Measurements from ENCODE around the gene PFKFB1.

The PFKFB1 gene

DNA sequence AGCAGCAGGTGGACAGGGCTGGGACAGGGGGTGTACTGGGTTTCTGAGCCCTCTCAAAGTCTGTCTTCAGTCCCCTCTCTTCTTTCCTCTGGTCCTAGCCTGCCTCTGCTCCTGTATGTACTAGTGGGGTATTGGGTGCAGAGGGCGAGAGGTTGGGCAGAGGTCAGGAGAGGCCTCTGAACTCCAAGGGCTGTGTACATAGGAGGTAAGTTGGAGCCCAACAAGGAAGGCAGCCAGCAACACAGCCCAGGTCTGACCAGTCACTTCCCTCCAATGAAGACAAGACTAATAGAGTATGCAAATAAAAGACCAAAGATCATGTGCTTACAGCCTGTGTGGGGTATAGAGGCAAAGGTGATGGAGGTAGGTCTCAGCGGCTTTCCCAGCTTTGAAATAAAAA lies at the start of gene PFKFB1:
Gene PFKFB1, minus strand, starts transcription at position 90 of the 400 bp plus-strand sequence. CDS start 181 bp downstream, outside the sequence.
- TF ChIP-seq, protein P1, sequence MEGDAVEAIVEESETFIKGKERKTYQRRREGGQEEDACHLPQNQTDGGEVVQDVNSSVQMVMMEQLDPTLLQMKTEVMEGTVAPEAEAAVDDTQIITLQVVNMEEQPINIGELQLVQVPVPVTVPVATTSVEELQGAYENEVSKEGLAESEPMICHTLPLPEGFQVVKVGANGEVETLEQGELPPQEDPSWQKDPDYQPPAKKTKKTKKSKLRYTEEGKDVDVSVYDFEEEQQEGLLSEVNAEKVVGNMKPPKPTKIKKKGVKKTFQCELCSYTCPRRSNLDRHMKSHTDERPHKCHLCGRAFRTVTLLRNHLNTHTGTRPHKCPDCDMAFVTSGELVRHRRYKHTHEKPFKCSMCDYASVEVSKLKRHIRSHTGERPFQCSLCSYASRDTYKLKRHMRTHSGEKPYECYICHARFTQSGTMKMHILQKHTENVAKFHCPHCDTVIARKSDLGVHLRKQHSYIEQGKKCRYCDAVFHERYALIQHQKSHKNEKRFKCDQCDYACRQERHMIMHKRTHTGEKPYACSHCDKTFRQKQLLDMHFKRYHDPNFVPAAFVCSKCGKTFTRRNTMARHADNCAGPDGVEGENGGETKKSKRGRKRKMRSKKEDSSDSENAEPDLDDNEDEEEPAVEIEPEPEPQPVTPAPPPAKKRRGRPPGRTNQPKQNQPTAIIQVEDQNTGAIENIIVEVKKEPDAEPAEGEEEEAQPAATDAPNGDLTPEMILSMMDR (IDR thresholded peaks at IDR 0.05; ENCODE audit: insufficient read depth, missing control alignments), result no peak
- DNase-seq (ENCODE audit: insufficient read length, low spot score), result no peak
- FAIRE-seq, result no peak

DNA sequence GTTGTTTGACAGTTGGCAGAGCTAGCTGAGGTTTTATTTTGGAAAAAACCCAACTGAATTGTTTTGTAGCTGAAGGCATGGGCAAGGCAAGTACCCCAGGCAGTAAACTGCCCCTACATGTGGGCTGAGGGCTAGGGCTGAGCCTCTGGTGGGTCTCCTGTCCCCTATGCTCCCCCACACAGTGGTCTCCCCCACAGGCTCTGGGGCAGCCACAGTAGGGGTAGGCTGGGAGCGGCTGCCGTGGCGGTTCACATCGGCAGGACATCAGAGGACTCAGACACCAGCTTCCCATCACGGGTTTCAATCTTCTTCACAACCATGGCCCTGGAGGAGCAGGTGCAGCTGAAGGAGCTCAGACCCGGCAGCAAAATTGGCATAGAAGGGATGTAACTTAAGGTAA lies 47.5 kb upstream of the PFKFB1 start:
- no peak for DNase-seq (ENCODE audit: insufficient read length, low spot score)
- no peak for FAIRE-seq
- TF ChIP-seq, protein P1 (IDR thresholded peaks at IDR 0.05; ENCODE audit: insufficient read depth, missing control alignments), result no peak

DNA sequence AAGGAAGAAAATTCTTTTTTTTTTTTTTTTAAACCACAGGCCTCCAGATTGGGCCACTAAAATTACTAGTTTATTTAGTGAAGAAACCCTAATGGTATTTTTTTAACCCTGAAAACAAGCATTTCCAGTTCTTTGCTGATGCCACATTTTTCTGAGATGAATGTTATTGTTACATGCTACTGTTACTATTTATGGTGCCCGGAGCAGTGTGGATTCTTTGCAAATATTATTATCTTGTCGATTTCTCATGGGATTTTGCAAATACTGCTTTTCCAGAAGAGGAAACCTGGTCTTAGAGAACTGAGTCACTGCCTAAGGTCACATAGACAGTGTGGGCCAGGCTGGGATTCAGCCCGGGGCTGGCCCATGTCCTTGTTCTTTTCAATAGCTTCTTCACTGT lies 45.5 kb upstream of the PFKFB1 start:
- no peak for DNase-seq (ENCODE audit: insufficient read length, low spot score)
- no peak for FAIRE-seq
- TF ChIP-seq, protein P1 (IDR thresholded peaks at IDR 0.05; ENCODE audit: insufficient read depth, missing control alignments), result no peak

DNA sequence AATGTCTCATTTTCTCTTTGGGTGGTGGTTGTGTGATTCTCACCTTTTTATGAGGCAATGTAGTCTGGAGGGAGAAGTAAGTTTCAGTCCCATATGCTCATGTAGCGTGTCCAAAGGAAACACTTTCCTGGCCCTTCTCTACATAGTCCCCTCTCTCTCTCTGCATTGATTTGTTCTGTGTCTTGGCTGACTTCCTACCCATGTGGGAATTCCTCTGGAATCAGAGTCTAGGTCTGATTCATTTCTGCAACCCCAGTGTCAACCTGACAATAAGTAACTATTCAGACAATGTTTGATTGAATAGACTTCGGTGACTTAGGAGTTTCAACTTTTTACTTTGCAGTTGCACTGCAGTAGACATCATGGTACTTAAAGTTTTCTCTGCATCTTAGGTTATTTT lies 39.4 kb upstream of the PFKFB1 start:
- TF ChIP-seq, protein P1 (IDR thresholded peaks at IDR 0.05; ENCODE audit: insufficient read depth, missing control alignments), result no peak
- no peak for FAIRE-seq
- DNase-seq (ENCODE audit: insufficient read length, low spot score), result no peak

DNA sequence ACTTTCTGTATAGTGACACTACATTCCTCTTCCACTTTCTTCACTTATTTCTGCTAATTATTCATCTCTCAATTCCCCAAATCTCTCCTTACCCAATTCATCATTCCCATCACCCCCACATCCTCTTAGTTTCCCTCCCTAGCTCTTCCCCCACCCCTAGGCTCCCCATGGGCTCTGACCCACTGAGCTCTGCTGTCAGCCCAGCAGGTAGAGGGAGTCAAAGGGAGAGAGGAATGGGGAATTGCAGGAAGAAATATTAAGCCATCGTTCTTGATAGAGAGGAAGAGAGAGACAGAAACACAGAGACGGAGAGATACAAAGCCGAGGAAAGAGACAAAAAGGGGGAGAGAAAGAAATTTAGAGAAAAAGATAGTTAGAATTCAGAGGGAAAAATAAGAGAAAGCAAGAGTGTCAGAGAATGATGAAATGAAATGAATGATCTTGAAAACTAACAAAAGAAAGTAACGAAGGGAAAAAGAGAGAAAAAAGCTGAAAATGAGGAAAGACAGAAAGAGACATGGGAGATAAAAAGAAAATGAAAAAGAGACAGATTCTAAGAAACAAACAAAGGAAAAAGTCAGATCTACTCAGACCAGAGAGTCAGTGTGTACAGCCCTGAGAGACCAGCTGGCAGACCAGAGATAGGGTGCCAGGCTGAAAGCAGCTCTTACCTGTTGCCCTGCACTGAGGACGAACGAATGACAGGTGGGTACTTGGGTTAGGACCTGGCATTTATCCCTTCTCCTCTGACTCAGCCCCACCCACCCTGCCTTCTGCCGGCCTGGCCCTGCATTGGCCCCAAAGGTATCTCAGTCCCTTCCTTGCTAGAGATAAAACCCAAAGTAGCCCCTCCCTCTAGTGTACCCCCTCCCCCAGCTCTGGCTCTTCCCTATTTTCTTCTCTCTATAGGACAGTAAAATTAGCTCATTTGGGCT lies 36.5 kb upstream of the PFKFB1 start, which contains the start of gene ALAS2:
Gene ALAS2, minus strand, starts transcription at position 707 of the 935 bp plus-strand sequence. CDS start 4,977 bp downstream, outside the sequence.
- TF ChIP-seq, protein P1 (IDR thresholded peaks at IDR 0.05; ENCODE audit: insufficient read depth, missing control alignments), result no peak
- DNase-seq (ENCODE audit: insufficient read length, low spot score), result no peak
- no peak for FAIRE-seq

DNA sequence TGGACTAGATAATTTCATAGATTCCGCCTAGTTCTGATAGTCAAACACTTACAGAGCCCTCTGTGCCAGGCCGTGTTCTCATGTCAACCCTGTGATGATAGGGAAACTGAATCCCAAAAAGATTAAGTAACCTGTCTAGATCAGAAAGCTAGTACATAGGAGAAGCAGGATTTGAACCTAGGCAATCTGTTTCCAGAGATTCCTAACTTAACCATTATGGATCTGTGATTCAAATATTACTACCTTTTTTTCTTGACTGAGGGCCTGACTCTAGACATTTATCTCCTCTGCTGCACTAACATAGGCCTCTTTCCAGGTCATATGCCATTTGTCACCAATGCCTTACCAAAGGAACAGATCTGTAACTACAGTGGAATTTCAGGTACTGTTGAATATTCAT lies 35.3 kb upstream of the PFKFB1 start:
- DNase-seq (ENCODE audit: insufficient read length, low spot score), result no peak
- TF ChIP-seq, protein P1 (IDR thresholded peaks at IDR 0.05; ENCODE audit: insufficient read depth, missing control alignments), result no peak
- no peak for FAIRE-seq

DNA sequence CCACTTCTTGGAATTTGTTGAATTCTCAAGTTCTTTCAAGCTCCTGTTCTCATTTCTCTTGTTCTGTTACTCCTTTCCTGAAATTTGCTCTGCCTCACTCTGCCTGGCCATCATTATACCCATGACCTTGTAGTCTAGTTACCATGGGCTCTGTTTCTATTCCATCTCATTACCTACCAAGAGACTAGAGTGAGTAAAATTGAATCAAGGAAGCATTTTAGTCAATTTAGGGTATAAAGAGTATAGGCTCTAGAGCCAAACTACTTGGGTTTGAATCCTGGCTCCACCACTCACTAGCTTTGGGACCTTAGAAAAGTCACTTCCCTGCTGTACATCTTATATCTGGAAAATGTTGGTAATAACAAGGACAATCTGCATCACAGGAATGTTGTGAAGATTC lies 34.6 kb upstream of the PFKFB1 start:
- DNase-seq (ENCODE audit: insufficient read length, low spot score) (no peak), FAIRE-seq (no peak)
- TF ChIP-seq, protein P1 (IDR thresholded peaks at IDR 0.05; ENCODE audit: insufficient read depth, missing control alignments), result no peak
